HepG2 (cell line): ENCODE measurements around the gene GNA12. TPM values are rescaled to one million over a fixed set of nuclear protein-coding genes. Genes with fewer than 3 reads are reported as not detected.

Source experiments
- ATAC-seq: fragments of 200-7000 bp; cut with Tn5 transposase; 3 replicates; pipeline ENCODE4 v1.9.1; 2020; ENCODE audit warnings: mild to moderate bottlenecking, moderate library complexity
- BruUV-seq: library from RNA; stranded (reverse); fragments of 400-500 nt; replicated peaks from 2 replicates; lab custom pipeline; 2021; lab: Mats Ljungman, UMichigan
- CTCF ChIA-PET: fragments of 300-600 bp; formaldehyde crosslinking; extraction: SDS; loops from one replicate; lab custom pipeline; 2021; ENCODE audit warnings: low total read pairs, inconsistent platforms, low intra/inter-chr PET ratio; lab: Yijun Ruan, JAX
- POLR2A ChIA-PET: fragments of 350-600 bp; sonication (Branson Sonifier 250); formaldehyde crosslinking; loops from one replicate; lab custom pipeline; 2020; ENCODE audit warnings: antibody characterized with exemption, inconsistent platforms; lab: Yijun Ruan, JAX
- DNase-seq: peaks from one replicate; pipeline ENCODE4 v3.0.0-alpha.2; 2015; ENCODE audit warnings: low spot score
- FAIRE-seq: peaks from 3 replicates; lab custom pipeline; 2011; peaks lifted over from hg19 to GRCh38; lab: Jason Lieb, UNC
- H2AFZ ChIP-seq: one replicate; pipeline ENCODE4 v1.6.1; 2011; ENCODE audit warnings: low read length, inconsistent platforms
- H3K27ac ChIP-seq: fragments of 300-600 bp; 3 replicates; pipeline ENCODE4 v1.8.0; 2011; ENCODE audit warnings: mixed run types, mild to moderate bottlenecking, mixed read lengths, low read length, inconsistent platforms; ENCODE audit not compliant: insufficient read depth; ENCODE audit errors: extremely low read length
- H3K27me3 ChIP-seq, 2 experiments: fragments of 200-600 bp in 1 of 2; 2 replicates in 1 of 2; 3 replicates in 1 of 2; pipeline versions ENCODE4 v1.6.0 to v1.8.0; 2011; ENCODE audit warnings: low read length in 2 of 2, mild to moderate bottlenecking in 2 of 2, moderate library complexity in 2 of 2, inconsistent platforms in 1 of 2; ENCODE audit not compliant: insufficient read depth in 2 of 2, control insufficient read depth in 1 of 2
- H3K36me3 ChIP-seq, 2 experiments: fragments of 200-600 bp in 1 of 2; replicated peaks in 1 of 2; 2 replicates in 1 of 2; 3 replicates in 1 of 2; pipeline versions ENCODE4 v1.5.1 to v1.8.0; 2011; ENCODE audit warnings: low read length in 2 of 2, inconsistent platforms in 1 of 2; ENCODE audit not compliant: insufficient read depth in 2 of 2, control insufficient read depth in 1 of 2
- H3K4me1 ChIP-seq: 2 replicates; pipeline ENCODE4 v1.5.1; 2012; ENCODE audit warnings: low read length, inconsistent platforms; ENCODE audit not compliant: insufficient read depth
- H3K4me2 ChIP-seq: 2 replicates; pipeline ENCODE4 v1.6.0; 2011; ENCODE audit warnings: low read depth, low read length, inconsistent platforms
- H3K4me3 ChIP-seq, 3 experiments: fragments of 200-600 bp in 1 of 3; sonication (generic), shearing (Covaris generic) in 1 of 3; replicated peaks in 1 of 3; 2 replicates each; pipeline ENCODE4 v1.5.1; 2011 to 2016; ENCODE audit warnings: low read length in 3 of 3, inconsistent platforms in 2 of 3, low read depth in 2 of 3, mild to moderate bottlenecking in 2 of 3, control low read depth in 1 of 3, mixed read lengths in 1 of 3; ENCODE audit not compliant: insufficient read depth in 1 of 3
- H3K79me2 ChIP-seq: one replicate; pipeline ENCODE4 v1.6.1; 2011; ENCODE audit warnings: low read length, inconsistent platforms; ENCODE audit not compliant: insufficient read depth
- H3K9ac ChIP-seq: 2 replicates; pipeline ENCODE4 v1.6.0; 2011; ENCODE audit warnings: mild to moderate bottlenecking, low read depth, low read length, inconsistent platforms; ENCODE audit not compliant: insufficient read depth
- H3K9me3 ChIP-seq: 2 replicates; pipeline ENCODE4 v1.5.1; 2012; ENCODE audit warnings: mild to moderate bottlenecking, low read length
- H4K20me1 ChIP-seq: 2 replicates; pipeline ENCODE4 v1.6.0; 2011; ENCODE audit warnings: inconsistent platforms, mild to moderate bottlenecking, low read length, moderate library complexity; ENCODE audit not compliant: insufficient read depth
- NFIB ChIP-seq: sonication (generic); formaldehyde crosslinking; IDR thresholded peaks from 2 replicates; pipeline ENCODE4 v1.9.0; 2021; ENCODE audit warnings: missing genetic modification reagents, mild to moderate bottlenecking, borderline replicate concordance
- NFKB2 ChIP-seq: sonication (generic); formaldehyde crosslinking; IDR thresholded peaks from 2 replicates; pipeline ENCODE4 v1.4.0; 2020; ENCODE audit warnings: missing genetic modification reagents, borderline replicate concordance
- NFRKB ChIP-seq: fragments of 450-650 bp; IDR thresholded peaks from 2 replicates; pipeline ENCODE4 v1.6.1; 2017
- POLR2G ChIP-seq: fragments of 200-400 bp; formaldehyde crosslinking; IDR thresholded peaks from 2 replicates; pipeline ENCODE4 v1.6.1; 2018; ENCODE audit warnings: mild to moderate bottlenecking, low read depth, low read length, moderate library complexity
- PTBP1 ChIP-seq: fragments of 200-400 bp; formaldehyde crosslinking; IDR thresholded peaks from 2 replicates; pipeline ENCODE4 v1.6.1; 2018; ENCODE audit warnings: low read length, low read depth; ENCODE audit not compliant: poor library complexity, severe bottlenecking
- RELA ChIP-seq: sonication (generic); formaldehyde crosslinking; IDR thresholded peaks from 2 replicates; pipeline ENCODE4 v1.4.0; 2020; ENCODE audit warnings: missing genetic modification reagents
- SETDB1 ChIP-seq: sonication (generic); formaldehyde crosslinking; IDR thresholded peaks from 2 replicates; pipeline ENCODE4 v1.5.1; 2020; ENCODE audit warnings: missing genetic modification reagents, mild to moderate bottlenecking, borderline replicate concordance
- ZBTB3 ChIP-seq: sonication (generic); formaldehyde crosslinking; IDR thresholded peaks from 2 replicates; pipeline ENCODE4 v1.4.0; 2020; ENCODE audit warnings: low read depth, mild to moderate bottlenecking, moderate library complexity, missing genetic modification reagents, borderline replicate concordance
- ZFP36L1 ChIP-seq: sonication (generic); formaldehyde crosslinking; IDR thresholded peaks from 2 replicates; pipeline ENCODE4 v1.8.0; 2022; ENCODE audit warnings: mild to moderate bottlenecking, missing genetic modification reagents, moderate library complexity
- ZNF160 ChIP-seq: sonication (generic); formaldehyde crosslinking; IDR thresholded peaks from 2 replicates; pipeline ENCODE4 v1.8.0; 2022; ENCODE audit warnings: mild to moderate bottlenecking, inconsistent platforms, missing genetic modification reagents
- ZNF30 ChIP-seq: sonication (generic); formaldehyde crosslinking; IDR thresholded peaks from 2 replicates; pipeline ENCODE4 v1.5.0; 2020; ENCODE audit warnings: mild to moderate bottlenecking, missing genetic modification reagents
- ZNF350 ChIP-seq: sonication (generic); formaldehyde crosslinking; IDR thresholded peaks from 2 replicates; pipeline ENCODE4 v1.4.0; 2020; ENCODE audit warnings: mild to moderate bottlenecking, low read depth, missing genetic modification reagents, borderline replicate concordance
- ZNF484 ChIP-seq: sonication (generic); formaldehyde crosslinking; IDR thresholded peaks from 2 replicates; pipeline ENCODE4 v1.5.1; 2020; ENCODE audit warnings: mild to moderate bottlenecking, low read depth, missing genetic modification reagents, borderline replicate concordance
- ZNF501 ChIP-seq: sonication (generic); formaldehyde crosslinking; IDR thresholded peaks from 2 replicates; pipeline ENCODE4 v1.5.1; 2020; ENCODE audit warnings: mild to moderate bottlenecking, moderate library complexity, missing genetic modification reagents
- ZNF761 ChIP-seq: sonication (generic); formaldehyde crosslinking; conservative IDR thresholded peaks from 2 replicates; pipeline ENCODE4 v1.4.0; 2020; ENCODE audit warnings: mild to moderate bottlenecking, missing genetic modification reagents
- ZNF841 ChIP-seq: sonication (generic); formaldehyde crosslinking; IDR thresholded peaks from 2 replicates; pipeline ENCODE4 v1.8.1; 2023; ENCODE audit warnings: missing genetic modification reagents, borderline replicate concordance
- WGBS: methylation state at CpG from one replicate; pipeline ENCODE4 v1.1.6; 2017; ENCODE audit warnings: low lambda C conversion rate; 5-methylcytosine and 5-hydroxymethylcytosine counted together
- in situ Hi-C: cut with HindIII; loops from 2 replicates; pipeline ENCODE4 v1.10.0; 2017; ENCODE audit warnings: low pct_unique_long_range_greater_than_20kb; ENCODE audit not compliant: extremely low pct_ligation_motif_present
- intact Hi-C: fragments of 100-400 bp; cut with micrococcal nuclease; formaldehyde crosslinking; loops from one replicate; pipeline ENCODE4 v1.10.0; 2022; ENCODE audit not compliant: unreplicated experiment
- polyA plus RNA-seq, 8 experiments: library from polyadenylated mRNA; depleted of rRNA in 3 of 8; stranded (reverse) in 7 of 8; unstranded in 1 of 8; fragments of >200 nt; fragmentation: Illumina TruSeq in 4 of 8; extraction: Trizol in 4 of 8; gene quantifications; 2 replicates each; pipeline versions ENCODE4 v1.2.1 to v1.2.3, GENCODE V29; 2011 to 2016; ENCODE audit warnings: low read depth in 4 of 8, missing spikeins in 1 of 8, mixed read lengths in 1 of 8; ENCODE audit not compliant: insufficient read depth in 1 of 8
- total RNA-seq, 5 experiments: library from RNA; depleted of rRNA; stranded (reverse); fragments of >200 nt; fragmentation: Illumina TruSeq; extraction: Trizol; gene quantifications; 2 replicates each; pipeline ENCODE4 v1.2.3, GENCODE V29; 2016; ENCODE audit warnings: low read depth in 1 of 5
- TF ChIP-seq, protein P1 (sequence below): sonication (generic); formaldehyde crosslinking; IDR thresholded peaks from 2 replicates; pipeline ENCODE4 v1.9.0; 2021; ENCODE audit warnings: missing genetic modification reagents, borderline replicate concordance
- TF ChIP-seq, protein P2 (sequence below): sonication (generic); formaldehyde crosslinking; IDR thresholded peaks from 2 replicates; pipeline ENCODE4 v1.5.1; 2020; ENCODE audit warnings: missing genetic modification reagents, mild to moderate bottlenecking, borderline replicate concordance
- TF ChIP-seq, protein P3 (sequence below): sonication (generic); formaldehyde crosslinking; IDR thresholded peaks from 2 replicates; pipeline ENCODE4 v1.8.0; 2022; ENCODE audit warnings: missing genetic modification reagents, mild to moderate bottlenecking, borderline replicate concordance
- TF ChIP-seq, protein P4 (sequence below): IDR thresholded peaks from 2 replicates; pipeline ENCODE4 v1.6.1; 2016; ENCODE audit warnings: low read depth

GNA12 gene
- total and polyA plus RNA-seq, 2 of the 13 experiments (the other 11 are each of a cell fraction or from before 2014, with no cell fraction given), result 16.2 to 50.9 TPM

DNA sequence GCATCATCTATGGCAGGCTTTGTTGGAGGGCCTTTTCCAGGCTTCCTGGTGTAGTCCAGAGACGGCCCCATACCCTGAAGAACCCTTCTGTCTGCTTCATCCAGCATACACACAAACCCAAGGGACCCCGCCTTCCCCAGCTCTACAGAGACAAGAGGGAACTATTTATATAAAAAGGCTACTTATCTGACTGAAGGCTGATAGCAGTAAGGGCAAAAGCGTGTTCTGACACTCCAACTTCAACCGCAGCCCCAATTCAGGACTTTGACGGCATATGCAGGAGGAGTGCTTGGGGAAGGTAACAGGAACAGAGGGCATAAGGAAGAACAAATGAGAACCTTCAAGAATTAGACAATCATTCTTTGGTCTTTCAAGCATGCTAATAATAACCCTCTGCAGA is 21.0 kb downstream of the GNA12 start:
- BruUV-seq, result no TSS peak
- peaks cover 7% of the 10 kb centered on the region; the same call in 1 of the 2 replicates for H4K20me1 ChIP-seq
- 98% methylated on average over 5 of the region's 5 CpGs for WGBS

More for the DNA sequence above, 21.0 kb downstream of the GNA12 start:
- no peak overlapping the region for H2AFZ ChIP-seq
- in situ Hi-C loops (no loop called here), intact Hi-C loops (no loop called here)
- FAIRE-seq (no peak), ATAC-seq (no peak), DNase-seq (no peak)
- H3K36me3 ChIP-seq, result peaks cover 1 to 12% of the 10 kb centered on the region in 2 experiments; a peak in 4 of 5 replicates
- H3K27ac ChIP-seq, result no peak overlapping the region
- H3K4me3 ChIP-seq, result no peak overlapping the region
- H3K27me3 ChIP-seq, result no peaks in the 10 kb centered on the region
- ChIA-PET POLR2A (no interaction called here), CTCF (no interaction called here)
- no peak overlapping the region for H3K4me2 ChIP-seq
- TF ChIP-seq ZNF350, result no peak
- no peak for TF ChIP-seq ZNF501 (CRISPR knock-in tag)
- TF ChIP-seq NFRKB, result no peak
- TF ChIP-seq, protein P1, sequence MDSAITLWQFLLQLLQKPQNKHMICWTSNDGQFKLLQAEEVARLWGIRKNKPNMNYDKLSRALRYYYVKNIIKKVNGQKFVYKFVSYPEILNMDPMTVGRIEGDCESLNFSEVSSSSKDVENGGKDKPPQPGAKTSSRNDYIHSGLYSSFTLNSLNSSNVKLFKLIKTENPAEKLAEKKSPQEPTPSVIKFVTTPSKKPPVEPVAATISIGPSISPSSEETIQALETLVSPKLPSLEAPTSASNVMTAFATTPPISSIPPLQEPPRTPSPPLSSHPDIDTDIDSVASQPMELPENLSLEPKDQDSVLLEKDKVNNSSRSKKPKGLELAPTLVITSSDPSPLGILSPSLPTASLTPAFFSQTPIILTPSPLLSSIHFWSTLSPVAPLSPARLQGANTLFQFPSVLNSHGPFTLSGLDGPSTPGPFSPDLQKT (CRISPR knock-in tag), result no peak
- TF ChIP-seq ZFP36L1 (CRISPR knock-in tag), result no peak
- TF ChIP-seq, protein P2, sequence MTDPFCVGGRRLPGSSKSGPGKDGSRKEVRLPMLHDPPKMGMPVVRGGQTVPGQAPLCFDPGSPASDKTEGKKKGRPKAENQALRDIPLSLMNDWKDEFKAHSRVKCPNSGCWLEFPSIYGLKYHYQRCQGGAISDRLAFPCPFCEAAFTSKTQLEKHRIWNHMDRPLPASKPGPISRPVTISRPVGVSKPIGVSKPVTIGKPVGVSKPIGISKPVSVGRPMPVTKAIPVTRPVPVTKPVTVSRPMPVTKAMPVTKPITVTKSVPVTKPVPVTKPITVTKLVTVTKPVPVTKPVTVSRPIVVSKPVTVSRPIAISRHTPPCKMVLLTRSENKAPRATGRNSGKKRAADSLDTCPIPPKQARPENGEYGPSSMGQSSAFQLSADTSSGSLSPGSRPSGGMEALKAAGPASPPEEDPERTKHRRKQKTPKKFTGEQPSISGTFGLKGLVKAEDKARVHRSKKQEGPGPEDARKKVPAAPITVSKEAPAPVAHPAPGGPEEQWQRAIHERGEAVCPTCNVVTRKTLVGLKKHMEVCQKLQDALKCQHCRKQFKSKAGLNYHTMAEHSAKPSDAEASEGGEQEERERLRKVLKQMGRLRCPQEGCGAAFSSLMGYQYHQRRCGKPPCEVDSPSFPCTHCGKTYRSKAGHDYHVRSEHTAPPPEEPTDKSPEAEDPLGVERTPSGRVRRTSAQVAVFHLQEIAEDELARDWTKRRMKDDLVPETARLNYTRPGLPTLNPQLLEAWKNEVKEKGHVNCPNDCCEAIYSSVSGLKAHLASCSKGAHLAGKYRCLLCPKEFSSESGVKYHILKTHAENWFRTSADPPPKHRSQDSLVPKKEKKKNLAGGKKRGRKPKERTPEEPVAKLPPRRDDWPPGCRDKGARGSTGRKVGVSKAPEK (CRISPR knock-in tag), result no peak
- no peak for TF ChIP-seq ZNF160
- no peak for TF ChIP-seq RELA (CRISPR knock-in tag)
- TF ChIP-seq NFIB (CRISPR knock-in tag), result no peak
- TF ChIP-seq, protein P3, sequence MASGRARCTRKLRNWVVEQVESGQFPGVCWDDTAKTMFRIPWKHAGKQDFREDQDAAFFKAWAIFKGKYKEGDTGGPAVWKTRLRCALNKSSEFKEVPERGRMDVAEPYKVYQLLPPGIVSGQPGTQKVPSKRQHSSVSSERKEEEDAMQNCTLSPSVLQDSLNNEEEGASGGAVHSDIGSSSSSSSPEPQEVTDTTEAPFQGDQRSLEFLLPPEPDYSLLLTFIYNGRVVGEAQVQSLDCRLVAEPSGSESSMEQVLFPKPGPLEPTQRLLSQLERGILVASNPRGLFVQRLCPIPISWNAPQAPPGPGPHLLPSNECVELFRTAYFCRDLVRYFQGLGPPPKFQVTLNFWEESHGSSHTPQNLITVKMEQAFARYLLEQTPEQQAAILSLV (CRISPR knock-in tag), result no peak
- no peak for TF ChIP-seq ZNF484
- TF ChIP-seq ZBTB3, result no peak
- TF ChIP-seq POLR2G, result no peak
- TF ChIP-seq SETDB1 (CRISPR knock-in tag), result no peak
- TF ChIP-seq ZNF841 (CRISPR knock-in tag), result no peak
- no peak for TF ChIP-seq NFKB2 (CRISPR knock-in tag)
- no peak for TF ChIP-seq ZNF761 (CRISPR knock-in tag)
- TF ChIP-seq, protein P4, sequence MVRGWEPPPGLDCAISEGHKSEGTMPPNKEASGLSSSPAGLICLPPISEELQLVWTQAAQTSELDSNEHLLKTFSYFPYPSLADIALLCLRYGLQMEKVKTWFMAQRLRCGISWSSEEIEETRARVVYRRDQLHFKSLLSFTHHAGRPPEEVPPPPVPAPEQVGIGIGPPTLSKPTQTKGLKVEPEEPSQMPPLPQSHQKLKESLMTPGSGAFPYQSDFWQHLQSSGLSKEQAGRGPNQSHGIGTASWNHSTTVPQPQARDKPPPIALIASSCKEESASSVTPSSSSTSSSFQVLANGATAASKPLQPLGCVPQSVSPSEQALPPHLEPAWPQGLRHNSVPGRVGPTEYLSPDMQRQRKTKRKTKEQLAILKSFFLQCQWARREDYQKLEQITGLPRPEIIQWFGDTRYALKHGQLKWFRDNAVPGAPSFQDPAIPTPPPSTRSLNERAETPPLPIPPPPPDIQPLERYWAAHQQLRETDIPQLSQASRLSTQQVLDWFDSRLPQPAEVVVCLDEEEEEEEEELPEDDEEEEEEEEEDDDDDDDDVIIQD, result no peak
- no peak for TF ChIP-seq PTBP1
- no peak for TF ChIP-seq ZNF30 (CRISPR knock-in tag)
- no peak overlapping the region for H3K9ac ChIP-seq
- peaks cover 85% of the 10 kb centered on the region for H3K4me1 ChIP-seq
- peaks cover 93% of the 10 kb centered on the region for H3K79me2 ChIP-seq
- no peaks in the 10 kb centered on the region for H3K9me3 ChIP-seq
